Smooth muscle cell (in vitro differentiated cells): Measurements from ENCODE around the gene MRGPRF. TPM values are rescaled to one million over a fixed set of nuclear protein-coding genes. Genes with fewer than 3 reads are reported as not detected.

Experiments used
- DNase-seq: peaks from one replicate; lab custom pipeline; 2025; ENCODE audit not compliant: unreplicated experiment; lab: John Stamatoyannopoulos, UW
- H2AFZ ChIP-seq: fragments of 200-600 bp; sonication (generic); 2 replicates; pipeline ENCODE4 v1.6.0; 2016; ENCODE audit warnings: antibody characterized with exemption, low read depth, mild to moderate bottlenecking
- H3F3A ChIP-seq: fragments of 200-600 bp; sonication (generic); 2 replicates; pipeline ENCODE4 v1.6.0; 2017; ENCODE audit warnings: antibody characterized with exemption, low read depth
- H3K27ac ChIP-seq: fragments of 200-600 bp; sonication (generic); 2 replicates; pipeline ENCODE4 v1.5.1; 2016; ENCODE audit warnings: low read depth, mild to moderate bottlenecking
- H3K27me3 ChIP-seq: fragments of 200-600 bp; sonication (generic); 2 replicates; pipeline ENCODE4 v1.6.1; 2016; ENCODE audit warnings: low read depth, mild to moderate bottlenecking
- H3K36me3 ChIP-seq: fragments of 200-600 bp; sonication (generic); 2 replicates; pipeline ENCODE4 v1.5.1; 2016; ENCODE audit warnings: low read depth
- H3K4me1 ChIP-seq: fragments of 200-600 bp; sonication (generic); 2 replicates; pipeline ENCODE4 v1.5.1; 2016; ENCODE audit warnings: low read depth
- H3K4me2 ChIP-seq: fragments of 200-600 bp; sonication (generic); 2 replicates; pipeline ENCODE4 v1.6.0; 2016; ENCODE audit warnings: mild to moderate bottlenecking
- H3K4me3 ChIP-seq: fragments of 200-600 bp; sonication (generic); 2 replicates; pipeline ENCODE4 v1.5.1; 2016; ENCODE audit warnings: mild to moderate bottlenecking
- H3K79me2 ChIP-seq: fragments of 200-600 bp; sonication (generic); 2 replicates; pipeline ENCODE4 v1.6.0; 2016; ENCODE audit warnings: low read depth, mild to moderate bottlenecking
- H3K9ac ChIP-seq: fragments of 200-600 bp; sonication (generic); 2 replicates; pipeline ENCODE4 v1.6.0; 2016; ENCODE audit warnings: low read depth
- H3K9me3 ChIP-seq: fragments of 200-600 bp; sonication (generic); replicated peaks from 2 replicates; pipeline ENCODE4 v1.5.1; 2016; ENCODE audit warnings: low read depth
- H4K20me1 ChIP-seq: fragments of 200-600 bp; sonication (generic); 2 replicates; pipeline ENCODE4 v1.6.0; 2016; ENCODE audit warnings: low read depth
- CTCF ChIP-seq: fragments of 200-600 bp; sonication (generic); IDR thresholded peaks from 2 replicates; pipeline ENCODE4 v1.5.1; 2017; ENCODE audit warnings: borderline replicate concordance, mild to moderate bottlenecking, antibody characterized with exemption; ENCODE audit not compliant: insufficient read depth, poor library complexity, severe bottlenecking
- WGBS: methylation state at CpG from one replicate; pipeline ENCODE4 v1.1.7; 2016; ENCODE audit warnings: low lambda C conversion rate; 5-methylcytosine and 5-hydroxymethylcytosine counted together
- polyA plus RNA-seq: library from polyadenylated mRNA; unstranded; fragments of >200 nt; fragmentation: Nextera tagmentation; extraction: Ambion mirVana; gene quantifications from 2 replicates; pipeline ENCODE4 v1.2.1, GENCODE V29; 2016
- total RNA-seq: library from RNA; depleted of rRNA; stranded (reverse); fragments of >200 nt; gene quantifications from 2 replicates; pipeline ENCODE4 v1.2.3, GENCODE V29; 2014

Gene MRGPRF
- total and polyA plus RNA-seq, 2 experiments from 2014 or later: 6.7 to 17.2 TPM

GRCh38 chr11:68960294-68961071 lies 52.6 kb downstream of the MRGPRF start:
- Histone ChIP-seq H3K9ac (no peak overlapping the region), H3K36me3 (no peaks in the 10 kb centered on the region), H3K79me2 (no peaks in the 10 kb centered on the region), H3F3A (no peaks in the 10 kb centered on the region), H2AFZ (no peak overlapping the region), H3K9me3 (no peaks in the 10 kb centered on the region), H3K4me1 (no peaks in the 10 kb centered on the region), H3K27ac (no peak overlapping the region), H3K4me2 (no peak overlapping the region), H4K20me1 (no peaks in the 10 kb centered on the region), H3K27me3 (no peaks in the 10 kb centered on the region), H3K4me3 (no peak overlapping the region)
- TF ChIP-seq CTCF: no peak
- 92% methylated on average over 24 of the region's 25 CpGs for WGBS
- no peak for DNase-seq

- H3K27ac ChIP-seq: no peak overlapping the region
- H3K79me2 ChIP-seq: no peaks in the 10 kb centered on the region
- H3K4me1 ChIP-seq: no peaks in the 10 kb centered on the region
- no peak for DNase-seq
- H4K20me1 ChIP-seq: no peaks in the 10 kb centered on the region
- no peaks in the 10 kb centered on the region for H3K9me3 ChIP-seq
- H3K4me2 ChIP-seq: no peak overlapping the region
- TF ChIP-seq CTCF: no peak
- no peak overlapping the region for H3K9ac ChIP-seq
- no peak overlapping the region for H3K4me3 ChIP-seq
- H2AFZ ChIP-seq: no peak overlapping the region
- H3K27me3 ChIP-seq: no peaks in the 10 kb centered on the region
- no peaks in the 10 kb centered on the region for H3K36me3 ChIP-seq
- WGBS: 88% methylated on average over 30 of the region's 31 CpGs
- no peaks in the 10 kb centered on the region for H3F3A ChIP-seq
Observed at GRCh38 chr11:68959465-68960293, 53.4 kb downstream of the MRGPRF start.

- 96% methylated on average over 9 of the region's 9 CpGs for WGBS
- no peak overlapping the region for H3K4me2 ChIP-seq
Observed at GRCh38 chr11:68958211-68958610, 54.8 kb downstream of the MRGPRF start.

More at GRCh38 chr11:68958211-68958610, 54.8 kb downstream of the MRGPRF start:
- H3K27me3 ChIP-seq: no peaks in the 10 kb centered on the region
- H3K27ac ChIP-seq: no peak overlapping the region
- no peaks in the 10 kb centered on the region for H4K20me1 ChIP-seq
- no peak overlapping the region for H3K9ac ChIP-seq
- H3F3A ChIP-seq: no peaks in the 10 kb centered on the region
- H3K36me3 ChIP-seq: no peaks in the 10 kb centered on the region
- H3K4me3 ChIP-seq: no peak overlapping the region
- DNase-seq: no peak
- H3K4me1 ChIP-seq: no peaks in the 10 kb centered on the region
- H2AFZ ChIP-seq: no peak overlapping the region
- no peak for TF ChIP-seq CTCF
- no peaks in the 10 kb centered on the region for H3K79me2 ChIP-seq
- no peaks in the 10 kb centered on the region for H3K9me3 ChIP-seq
